Measurements from ENCODE around the gene SH3BP5.

DNA sequence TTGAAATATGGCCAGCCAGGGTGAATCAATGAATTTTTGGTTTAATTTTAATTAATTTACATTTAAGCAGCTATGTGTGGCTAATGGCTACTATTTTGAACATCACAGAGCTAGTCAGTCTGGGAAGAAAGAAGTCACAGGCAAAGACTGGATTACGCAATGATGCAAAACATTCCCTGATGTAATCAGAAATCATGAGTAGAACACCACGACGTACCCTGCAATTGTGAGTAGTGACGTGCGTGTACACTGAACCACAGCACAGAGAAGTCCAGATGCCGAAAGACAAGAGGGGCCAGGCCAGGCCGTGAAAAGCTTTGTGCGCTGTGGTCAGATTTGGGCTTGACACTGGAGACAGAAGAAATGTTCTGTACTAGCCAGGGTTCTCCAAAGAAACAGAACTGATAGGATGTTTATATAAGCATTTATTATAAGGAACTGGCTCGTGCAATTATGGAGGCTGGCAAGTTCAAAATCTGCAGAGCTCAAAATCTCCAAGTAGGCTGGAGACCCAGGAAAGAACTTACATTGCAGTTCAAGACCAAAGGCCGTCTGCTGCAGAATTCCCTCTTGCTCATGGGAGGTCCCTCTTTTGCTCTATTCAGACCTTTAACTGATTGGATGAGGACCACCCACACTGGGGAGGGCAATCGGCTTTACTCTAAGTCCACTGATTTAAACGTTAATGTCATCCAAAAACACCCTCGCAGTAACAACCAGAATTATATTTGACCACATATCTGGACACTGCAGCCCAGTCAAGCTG is 44.6 kb downstream of the SH3BP5 start:
- TF ChIP-seq, protein P1, sequence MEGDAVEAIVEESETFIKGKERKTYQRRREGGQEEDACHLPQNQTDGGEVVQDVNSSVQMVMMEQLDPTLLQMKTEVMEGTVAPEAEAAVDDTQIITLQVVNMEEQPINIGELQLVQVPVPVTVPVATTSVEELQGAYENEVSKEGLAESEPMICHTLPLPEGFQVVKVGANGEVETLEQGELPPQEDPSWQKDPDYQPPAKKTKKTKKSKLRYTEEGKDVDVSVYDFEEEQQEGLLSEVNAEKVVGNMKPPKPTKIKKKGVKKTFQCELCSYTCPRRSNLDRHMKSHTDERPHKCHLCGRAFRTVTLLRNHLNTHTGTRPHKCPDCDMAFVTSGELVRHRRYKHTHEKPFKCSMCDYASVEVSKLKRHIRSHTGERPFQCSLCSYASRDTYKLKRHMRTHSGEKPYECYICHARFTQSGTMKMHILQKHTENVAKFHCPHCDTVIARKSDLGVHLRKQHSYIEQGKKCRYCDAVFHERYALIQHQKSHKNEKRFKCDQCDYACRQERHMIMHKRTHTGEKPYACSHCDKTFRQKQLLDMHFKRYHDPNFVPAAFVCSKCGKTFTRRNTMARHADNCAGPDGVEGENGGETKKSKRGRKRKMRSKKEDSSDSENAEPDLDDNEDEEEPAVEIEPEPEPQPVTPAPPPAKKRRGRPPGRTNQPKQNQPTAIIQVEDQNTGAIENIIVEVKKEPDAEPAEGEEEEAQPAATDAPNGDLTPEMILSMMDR (IDR thresholded peaks at IDR 0.05), result no peak
- TF ChIP-seq POLR2A (IDR thresholded peaks at IDR 0.05), result no peak
- peak; percentile 56 for TF ChIP-seq POLR2AphosphoS5 (IDR thresholded peaks at IDR 0.05)
